GM19455 (cell line): Measurements from ENCODE around the gene PMVK.
A peak's percentile ranks its signal among the peaks of the same experiment; 100 is the strongest.

ENCODE experiments used
- ATAC-seq: cut with Tn5 transposase; IDR thresholded peaks from one replicate; pipeline ENCODE4 v1.9.1; 2021; ENCODE audit not compliant: unreplicated experiment

PMVK gene

DNA sequence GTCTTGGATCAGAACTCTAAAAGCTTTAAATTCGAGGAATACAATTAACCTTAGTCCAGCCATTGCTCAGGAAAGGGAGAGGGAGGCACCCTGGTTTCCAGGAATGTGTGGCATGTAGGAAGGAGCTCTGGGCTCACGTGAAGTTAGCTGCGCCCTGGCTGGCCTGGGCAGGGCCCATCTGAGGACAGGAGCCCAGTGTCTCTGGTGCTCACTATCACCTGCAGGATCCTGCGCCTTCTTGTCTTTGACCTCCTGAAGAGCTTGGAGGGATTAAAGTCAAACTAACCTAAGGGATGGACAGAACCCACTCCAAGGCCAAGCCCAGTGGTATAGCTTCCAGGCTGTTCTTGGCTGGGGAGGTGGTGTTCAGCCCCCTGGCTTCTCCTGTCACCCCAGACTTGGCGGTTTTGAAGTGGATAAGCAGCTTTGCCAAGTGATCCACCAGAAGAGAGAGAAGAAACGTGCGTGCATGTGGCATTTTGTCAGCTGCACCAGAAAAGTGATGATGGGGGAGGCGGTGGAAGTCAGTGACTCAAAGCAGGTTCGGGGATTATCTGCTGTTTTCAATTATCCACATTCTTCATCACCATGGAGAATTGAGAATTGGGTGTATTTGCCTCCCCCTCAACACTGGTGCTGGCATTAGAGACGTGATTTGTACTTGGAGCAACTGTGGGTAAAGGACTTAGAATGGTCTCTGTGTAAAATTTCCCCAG, 54.5 kb downstream of the PMVK start:
- no peak for ATAC-seq

GRCh38 chr1:154880671-154881070, 55.8 kb downstream of the PMVK start:
- ATAC-seq = no peak

GRCh38 chr1:154879038-154879421, 57.5 kb downstream of the PMVK start:
- ATAC-seq = no peak

DNA sequence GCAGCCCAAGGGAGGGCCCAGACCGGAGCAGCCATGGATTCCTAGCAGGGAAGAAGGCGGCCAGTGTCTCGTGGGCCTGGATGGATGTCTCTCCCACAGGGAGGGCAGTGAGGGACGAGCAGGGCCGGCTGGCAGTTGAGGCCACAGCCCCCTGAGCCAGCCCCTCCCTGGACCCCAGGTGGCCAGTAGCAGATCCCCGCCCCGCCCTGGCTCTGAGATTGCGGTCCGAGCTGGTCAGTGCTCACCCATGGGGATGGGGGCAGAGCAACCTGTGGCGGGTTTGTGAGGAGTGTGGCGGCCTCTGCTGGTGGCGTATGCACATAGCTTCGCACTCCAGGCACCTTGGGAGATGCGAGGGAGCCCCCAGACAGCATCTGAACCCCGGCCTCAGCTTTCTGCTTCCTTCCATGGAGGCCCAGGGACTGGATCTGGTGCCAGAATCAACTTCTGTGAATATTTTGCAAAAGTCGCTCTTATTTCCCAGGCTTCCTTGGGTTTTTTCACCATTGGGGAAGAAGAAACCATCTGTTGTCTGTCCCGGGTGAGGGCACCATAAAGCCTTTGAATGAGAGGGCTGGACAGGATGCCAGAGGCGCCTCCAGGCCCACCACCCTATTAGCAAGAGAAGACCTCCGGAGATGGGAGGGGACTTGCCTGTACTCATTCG, 58.0 kb downstream of the PMVK start:
- ATAC-seq = peak; percentile 61

DNA sequence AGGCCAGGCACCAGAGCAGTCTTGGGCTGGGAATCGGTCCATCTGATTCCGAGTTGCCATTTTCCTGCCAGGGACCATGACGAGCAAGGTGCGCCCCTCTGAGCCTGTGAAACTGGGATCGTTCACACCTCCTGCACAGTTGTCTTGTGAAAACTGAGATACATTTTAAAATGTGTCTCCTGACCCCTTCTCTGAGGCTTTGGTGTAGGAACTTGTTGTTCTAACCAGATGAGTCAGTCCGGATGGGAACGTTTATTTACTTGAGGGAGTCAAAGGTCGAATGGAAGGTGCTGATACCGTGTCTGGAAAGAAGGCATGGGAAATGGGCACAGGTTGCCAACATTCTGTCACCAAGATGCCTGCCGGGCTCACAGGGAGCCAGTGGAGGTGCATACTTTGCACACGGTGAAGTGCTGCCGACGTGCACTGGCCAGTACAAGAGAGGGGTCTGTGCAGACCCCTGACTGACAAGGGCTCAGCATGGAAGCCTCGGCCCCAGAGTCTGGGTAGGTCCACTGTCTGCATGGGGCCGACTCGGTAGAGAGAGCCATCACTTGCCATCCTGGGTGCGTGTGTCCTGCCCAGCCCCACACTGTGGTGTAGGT, 59.0 kb downstream of the PMVK start:
- no peak for ATAC-seq

GRCh38 chr1:154876842-154877369, 59.6 kb downstream of the PMVK start:
- no peak for ATAC-seq
